NCI-H128 (cell line): Measurements from ENCODE around the gene AP3S2.

Experiments
- DNase-seq: peaks from one replicate; lab custom pipeline; 2025; ENCODE audit not compliant: unreplicated experiment; lab: John Stamatoyannopoulos, UW

AP3S2 gene

GRCh38 chr15:89818287-89818686, 75.5 kb downstream of the AP3S2 start:
- no peak for DNase-seq

GRCh38 chr15:89817701-89818280, 76.0 kb downstream of the AP3S2 start:
- DNase-seq = no peak

GRCh38 chr15:89815769-89816168, 78.0 kb downstream of the AP3S2 start:
- DNase-seq = no peak

- no peak for DNase-seq
Observed at GRCh38 chr15:89814112-89814742, 79.6 kb downstream of the AP3S2 start.

- no peak for DNase-seq
Observed at GRCh38 chr15:89813381-89814111, 80.2 kb downstream of the AP3S2 start.

- DNase-seq = no peak
Observed at GRCh38 chr15:89812847-89813320, 80.9 kb downstream of the AP3S2 start.

- no peak for DNase-seq
Observed at GRCh38 chr15:89812011-89812846, 81.6 kb downstream of the AP3S2 start.

GRCh38 chr15:89810837-89811236, 83.0 kb downstream of the AP3S2 start:
- no peak for DNase-seq

GRCh38 chr15:89809787-89810148, 84.0 kb downstream of the AP3S2 start:
- no peak for DNase-seq

- DNase-seq = no peak
Observed at GRCh38 chr15:89809093-89809786, 84.6 kb downstream of the AP3S2 start.

GRCh38 chr15:89808160-89808870, 85.5 kb downstream of the AP3S2 start:
- DNase-seq = no peak

GRCh38 chr15:89807689-89808088, 86.1 kb downstream of the AP3S2 start:
- no peak for DNase-seq

- no peak for DNase-seq
Observed at GRCh38 chr15:89806559-89807550, 86.9 kb downstream of the AP3S2 start.

- no peak for DNase-seq
Observed at GRCh38 chr15:89806210-89806558, 87.6 kb downstream of the AP3S2 start.

- no peak for DNase-seq
Observed at GRCh38 chr15:89805241-89806209, 88.3 kb downstream of the AP3S2 start.

GRCh38 chr15:89803941-89804800, 89.6 kb downstream of the AP3S2 start:
- DNase-seq = no peak
